Naive thymus-derived CD4-positive, alpha-beta T cell (primary cell): ENCODE data around the gene HELZ. TPM values are rescaled to one million over a fixed set of nuclear protein-coding genes. Genes with fewer than 3 reads are reported as not detected.

Source experiments
- ATAC-seq: fragments of 150-1000 bp; cut with Tn5 transposase; 2 replicates; pipeline ENCODE4 v1.10.0; 2021; ENCODE audit warnings: mild to moderate bottlenecking, moderate library complexity
- CTCF ChIA-PET: fragments of 350-600 bp; sonication (Branson Sonifier 250); formaldehyde crosslinking; loops from one replicate; lab custom pipeline; 2021; ENCODE audit warnings: antibody characterized with exemption; lab: Charles Lee
- POLR2A ChIA-PET: fragments of 350-600 bp; sonication (Branson Sonifier 250); formaldehyde crosslinking; loops from one replicate; lab custom pipeline; 2021; ENCODE audit warnings: antibody characterized with exemption, inconsistent platforms; lab: Charles Lee
- DNase-seq, 9 donors: peaks; one replicate each; pipeline versions ENCODE4 v3.0.0 to v3.0.0-alpha.2; 2020 to 2022; ENCODE audit warnings: mixed read lengths in 1 of 9
- H3K27ac ChIP-seq: one replicate; pipeline ENCODE4 v1.7.0; 2013; ENCODE audit warnings: mild to moderate bottlenecking, low read depth, low read length, moderate library complexity
- H3K27me3 ChIP-seq, 2 donors: one replicate each; pipeline ENCODE4 v1.7.0; 2013; ENCODE audit warnings: low read length in 2 of 2, mild to moderate bottlenecking in 2 of 2, moderate library complexity in 2 of 2; ENCODE audit not compliant: control insufficient read depth in 2 of 2, insufficient read depth in 2 of 2
- H3K36me3 ChIP-seq, 3 experiments: 1 replicate in 2 of 3; 2 replicates in 1 of 3; pipeline ENCODE4 v1.7.0; 2013; ENCODE audit warnings: low read length in 3 of 3, mild to moderate bottlenecking in 3 of 3, moderate library complexity in 1 of 3; ENCODE audit not compliant: insufficient read depth in 3 of 3, control insufficient read depth in 2 of 3
- H3K4me1 ChIP-seq, 2 donors: one replicate each; pipeline ENCODE4 v1.7.0; 2013; ENCODE audit warnings: low read length in 2 of 2, mild to moderate bottlenecking in 2 of 2, moderate library complexity in 1 of 2; ENCODE audit not compliant: control insufficient read depth in 2 of 2, insufficient read depth in 2 of 2
- H3K4me3 ChIP-seq: 2 replicates; pipeline ENCODE4 v1.7.0; 2013; ENCODE audit warnings: mild to moderate bottlenecking, low read length
- H3K9me3 ChIP-seq, 3 experiments: 1 replicate in 2 of 3; 2 replicates in 1 of 3; pipeline ENCODE4 v1.7.0; 2013; ENCODE audit warnings: low read length in 3 of 3; ENCODE audit not compliant: control insufficient read depth in 2 of 3
- H3K27ac Mint-ChIP-seq, 9 donors: one replicate each; pipeline ENCODE4 v1.8.0; 2020 to 2022; ENCODE audit warnings: mixed read lengths in 9 of 9, mild to moderate bottlenecking in 8 of 9, moderate library complexity in 5 of 9, inconsistent platforms in 2 of 9
- H3K27me3 Mint-ChIP-seq, 5 donors: one replicate each; pipeline ENCODE4 v1.8.0; 2021 to 2022; ENCODE audit warnings: mixed read lengths in 5 of 5, mild to moderate bottlenecking in 1 of 5
- H3K36me3 Mint-ChIP-seq, 5 donors: one replicate each; pipeline ENCODE4 v1.8.0; 2020 to 2022; ENCODE audit warnings: mixed read lengths in 5 of 5, mild to moderate bottlenecking in 3 of 5, inconsistent platforms in 1 of 5
- H3K4me1 Mint-ChIP-seq, 7 donors: one replicate each; pipeline ENCODE4 v1.8.0; 2020 to 2022; ENCODE audit warnings: mixed read lengths in 7 of 7, mild to moderate bottlenecking in 3 of 7, inconsistent platforms in 1 of 7
- H3K4me3 Mint-ChIP-seq, 10 donors: one replicate each; pipeline ENCODE4 v1.8.0; 2020 to 2022; ENCODE audit warnings: mild to moderate bottlenecking in 10 of 10, mixed read lengths in 10 of 10, moderate library complexity in 6 of 10, inconsistent platforms in 2 of 10
- H3K9me3 Mint-ChIP-seq, 11 donors: one replicate each; pipeline ENCODE4 v1.8.0; 2020 to 2022; ENCODE audit warnings: mixed read lengths in 11 of 11, mild to moderate bottlenecking in 4 of 11, inconsistent platforms in 1 of 11, moderate library complexity in 1 of 11
- intact Hi-C, 2 donors: fragments of 100-400 bp; cut with micrococcal nuclease; formaldehyde crosslinking; loops; one replicate each; pipeline ENCODE4 v1.15.1; 2023
- polyA plus RNA-seq, 2 donors: library from polyadenylated mRNA; unstranded; fragments of 300-500 nt; fragmentation: Illumina TruSeq; gene quantifications; one replicate each; pipeline ENCODE4 v1.2.3, GENCODE V29; 2021
- total RNA-seq, 6 experiments: library from RNA in 5 of 6; stranded (reverse) in 5 of 6; gene quantifications; 1 replicate in 5 of 6; 2 replicates in 1 of 6; pipeline ENCODE4 v1.2.3 and lab custom pipeline; 2021 to 2026

Gene HELZ
- total and polyA plus RNA-seq, 7 experiments from 2014 or later, result 44.8 to 114 (median 83.2) TPM

DNA sequence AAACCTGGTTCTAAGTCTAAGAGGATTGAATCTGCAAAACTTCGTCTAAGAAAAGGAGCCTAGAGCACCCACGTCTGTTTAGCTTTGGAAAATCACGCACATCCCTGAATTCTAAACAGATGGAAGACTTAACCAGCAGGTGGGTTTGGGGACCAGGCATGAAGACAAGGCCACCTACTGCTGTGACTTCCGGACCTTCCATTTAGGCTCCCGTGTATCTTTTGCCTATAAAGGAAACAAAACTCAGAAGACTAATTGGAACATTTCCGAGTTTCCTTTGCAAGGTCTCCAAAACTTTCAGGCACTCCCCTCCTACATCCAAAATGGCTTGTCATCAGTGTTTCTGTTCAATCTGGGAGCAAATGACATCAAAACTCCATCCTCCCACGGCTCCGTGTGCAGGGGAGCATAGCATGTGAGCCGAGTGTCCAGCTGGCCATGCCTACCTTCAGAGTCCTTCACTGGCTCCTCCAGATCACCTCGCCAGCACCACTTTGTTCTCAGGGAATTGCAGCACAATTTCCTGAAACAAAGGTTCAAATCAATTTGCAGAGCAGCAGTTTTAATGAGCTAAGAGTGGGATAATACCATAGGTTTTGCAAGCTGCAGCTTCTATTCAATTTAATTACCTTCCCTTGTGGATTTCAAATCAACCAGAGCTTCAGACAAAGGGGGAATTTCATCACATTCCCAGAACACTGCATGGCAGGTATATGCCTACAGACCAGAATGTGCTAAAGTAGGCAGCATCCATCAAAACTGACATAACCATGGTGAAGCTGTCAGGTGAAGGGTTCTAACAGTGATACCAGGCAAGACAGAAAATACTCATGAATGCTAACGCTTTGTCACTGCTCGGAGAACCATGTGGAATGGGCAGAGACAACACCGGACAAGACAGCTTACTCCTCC is 177.2 kb downstream of the HELZ start:
- Mint-ChIP-seq H3K9me3 (peaks cover 0 to 9% (median 0%) of the 10 kb centered on the region in 11 donors), H3K4me3 (no peak overlapping the region), H3K27me3 (no peaks in the 10 kb centered on the region), H3K4me1 (peaks cover 0 to 3% (median 0%) of the 10 kb centered on the region in 7 donors), H3K36me3 (peaks cover 0 to 39% (median 24%) of the 10 kb centered on the region in 5 donors), H3K27ac (peak overlapping the region in 1 of 9 donors; percentile 52)
- DNase-seq, result no peak
- Histone ChIP-seq H3K27ac (no peak overlapping the region), H3K9me3 (no peaks in the 10 kb centered on the region), H3K36me3 (no peaks in the 10 kb centered on the region), H3K27me3 (no peaks in the 10 kb centered on the region), H3K4me1 (no peaks in the 10 kb centered on the region), H3K4me3 (no peak overlapping the region)
- intact Hi-C loops, result no loop called here
- POLR2A ChIA-PET, result no interaction called here
- CTCF ChIA-PET, result no interaction called here
- no peak for ATAC-seq

- Mint-ChIP-seq H3K9me3 (peaks cover 0 to 9% (median 0%) of the 10 kb centered on the region in 11 donors), H3K27ac (no peak overlapping the region), H3K27me3 (no peaks in the 10 kb centered on the region), H3K36me3 (peaks cover 0 to 37% (median 24%) of the 10 kb centered on the region in 5 donors), H3K4me3 (no peak overlapping the region), H3K4me1 (peaks cover 0 to 3% (median 0%) of the 10 kb centered on the region in 7 donors)
- ChIA-PET CTCF (no interaction called here), POLR2A (no interaction called here)
- no peak overlapping the region for H3K4me3 ChIP-seq
- H3K4me1 ChIP-seq, result no peaks in the 10 kb centered on the region
- intact Hi-C loops, result no loop called here
- ATAC-seq (no peak), DNase-seq (no peak)
- H3K27me3 ChIP-seq, result no peaks in the 10 kb centered on the region
- no peaks in the 10 kb centered on the region for H3K9me3 ChIP-seq
- H3K27ac ChIP-seq, result no peak overlapping the region
- no peaks in the 10 kb centered on the region for H3K36me3 ChIP-seq
These were observed 178.3 kb downstream of the HELZ start for GRCh38 chr17:67066717-67067116.

DNA sequence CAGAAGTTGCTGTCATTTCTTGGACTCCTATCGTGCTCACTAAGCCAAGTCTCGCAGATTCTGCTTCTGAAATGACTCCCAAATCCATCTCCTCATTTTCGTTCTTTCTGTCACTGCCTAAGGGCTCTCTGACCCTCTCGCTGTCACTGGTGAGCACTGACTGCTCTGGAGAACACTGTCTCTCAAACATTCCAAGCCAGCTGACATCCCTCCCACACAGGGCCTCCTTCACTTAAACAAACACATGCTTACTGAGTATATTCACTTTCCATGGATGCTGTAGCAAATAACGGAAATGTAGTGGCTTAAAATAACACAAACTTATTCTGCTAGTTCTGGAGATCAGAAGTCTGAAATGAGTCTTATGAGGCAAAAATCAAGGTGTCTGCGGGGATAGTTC is 181.9 kb downstream of the HELZ start:
- peaks cover 0 to 31% (median 20%) of the 10 kb centered on the region in 5 donors for H3K36me3 Mint-ChIP-seq
- no peak overlapping the region for H3K27ac Mint-ChIP-seq
- H3K4me1 ChIP-seq, result no peaks in the 10 kb centered on the region
- no peaks in the 10 kb centered on the region for H3K27me3 Mint-ChIP-seq
- H3K27me3 ChIP-seq, result no peaks in the 10 kb centered on the region
- no peak for DNase-seq
- H3K9me3 ChIP-seq, result no peaks in the 10 kb centered on the region
- H3K4me3 ChIP-seq, result no peak overlapping the region
- H3K4me3 Mint-ChIP-seq, result no peak overlapping the region
- no peak for ATAC-seq
- H3K4me1 Mint-ChIP-seq, result peaks cover 0 to 3% (median 0%) of the 10 kb centered on the region in 7 donors
- no peaks in the 10 kb centered on the region for H3K9me3 Mint-ChIP-seq
- CTCF ChIA-PET, result no interaction called here
- POLR2A ChIA-PET, result no interaction called here
- intact Hi-C loops, result no loop called here
- H3K36me3 ChIP-seq, result no peaks in the 10 kb centered on the region
- no peak overlapping the region for H3K27ac ChIP-seq

DNA sequence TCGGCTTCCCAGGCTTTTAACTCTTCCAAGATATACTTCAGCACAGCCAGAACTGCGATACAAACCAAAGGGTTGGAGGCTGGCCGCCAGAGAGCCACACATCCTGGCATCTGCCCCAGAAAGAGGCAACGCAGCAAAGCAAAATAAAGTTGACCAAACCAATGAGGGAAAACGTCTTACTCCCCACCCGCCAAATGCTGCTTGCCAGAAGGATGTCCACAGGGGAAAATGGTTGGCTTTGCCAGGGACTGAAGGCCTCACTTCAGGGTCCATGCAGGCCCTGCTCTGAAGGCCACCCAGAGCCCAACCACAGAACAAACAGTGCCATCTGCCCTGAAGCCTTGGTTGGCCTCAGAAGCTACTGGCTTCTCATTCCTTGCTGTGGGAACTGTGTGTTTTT is 185.6 kb downstream of the HELZ start:
- no peaks in the 10 kb centered on the region for H3K9me3 Mint-ChIP-seq
- ATAC-seq (no peak), DNase-seq (no peak)
- H3K4me3 ChIP-seq, result no peak overlapping the region
- H3K4me1 Mint-ChIP-seq, result peaks cover 0 to 3% (median 0%) of the 10 kb centered on the region in 7 donors
- CTCF ChIA-PET, result no interaction called here
- H3K4me3 Mint-ChIP-seq, result no peak overlapping the region
- H3K27me3 ChIP-seq, result no peaks in the 10 kb centered on the region
- no peaks in the 10 kb centered on the region for H3K4me1 ChIP-seq
- no peak overlapping the region for H3K27ac ChIP-seq
- peaks cover 0 to 28% (median 19%) of the 10 kb centered on the region in 5 donors for H3K36me3 Mint-ChIP-seq
- no peaks in the 10 kb centered on the region for H3K36me3 ChIP-seq
- no peaks in the 10 kb centered on the region for H3K9me3 ChIP-seq
- no peaks in the 10 kb centered on the region for H3K27me3 Mint-ChIP-seq
- H3K27ac Mint-ChIP-seq, result no peak overlapping the region
- intact Hi-C loops, result no loop called here
- POLR2A ChIA-PET, result no interaction called here

GRCh38 chr17:67058036-67058435 is 187.0 kb downstream of the HELZ start:
- H3K4me3 Mint-ChIP-seq, result no peak overlapping the region
- Histone ChIP-seq H3K9me3 (no peaks in the 10 kb centered on the region), H3K36me3 (no peaks in the 10 kb centered on the region), H3K4me3 (no peak overlapping the region), H3K4me1 (no peaks in the 10 kb centered on the region), H3K27ac (no peak overlapping the region), H3K27me3 (no peaks in the 10 kb centered on the region)
- CTCF ChIA-PET, result no interaction called here
- no peaks in the 10 kb centered on the region for H3K9me3 Mint-ChIP-seq
- peaks cover 0 to 2% (median 0%) of the 10 kb centered on the region in 7 donors for H3K4me1 Mint-ChIP-seq
- no peaks in the 10 kb centered on the region for H3K27me3 Mint-ChIP-seq
- DNase-seq (no peak), ATAC-seq (no peak)
- H3K27ac Mint-ChIP-seq, result no peak overlapping the region
- peaks cover 0 to 24% (median 11%) of the 10 kb centered on the region in 5 donors for H3K36me3 Mint-ChIP-seq
- intact Hi-C loops, result no loop called here
- POLR2A ChIA-PET, result no interaction called here

DNA sequence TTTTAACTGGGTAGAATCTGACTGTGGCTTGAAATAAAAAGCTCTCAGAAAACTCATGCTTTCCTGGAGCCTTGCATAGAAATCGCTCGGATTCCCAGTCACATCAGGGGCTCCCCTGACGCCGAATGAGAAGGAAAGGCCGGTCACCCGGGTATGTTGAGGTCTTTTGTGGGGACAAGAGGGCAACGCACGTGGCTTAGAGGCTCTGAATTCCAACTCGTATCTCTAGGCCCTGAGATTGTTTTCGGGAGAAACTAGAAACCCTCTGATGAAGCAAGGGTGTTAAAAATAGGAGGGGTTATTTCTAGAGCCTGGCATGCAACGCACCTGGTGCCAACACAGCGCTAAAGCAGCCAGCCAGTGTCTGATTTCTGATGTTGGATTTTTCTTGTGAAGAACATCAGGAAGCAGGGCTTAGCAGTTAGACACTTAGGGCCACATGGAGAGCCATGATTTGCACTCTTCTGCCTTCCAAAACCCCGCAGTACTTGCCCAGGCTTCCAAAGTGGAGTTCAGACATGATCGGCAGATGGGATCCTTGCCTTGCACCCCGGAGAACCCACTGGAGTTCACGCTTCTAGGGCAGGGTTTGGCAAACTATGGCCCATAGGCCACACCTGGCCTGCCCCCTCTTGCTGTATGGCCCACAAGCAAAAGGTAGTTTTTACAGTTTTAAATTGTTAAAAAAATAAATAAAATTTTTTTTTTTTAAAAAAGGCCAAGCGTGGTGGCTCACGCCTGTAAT is 188.1 kb downstream of the HELZ start:
- CTCF ChIA-PET, result no interaction called here
- intact Hi-C loops, result no loop called here
- H3K27ac Mint-ChIP-seq, result no peak overlapping the region

More for the DNA sequence above, 188.1 kb downstream of the HELZ start:
- H3K4me3 Mint-ChIP-seq, result no peak overlapping the region
- Histone ChIP-seq H3K4me1 (no peaks in the 10 kb centered on the region), H3K36me3 (no peaks in the 10 kb centered on the region), H3K27ac (no peak overlapping the region), H3K4me3 (no peak overlapping the region), H3K9me3 (no peaks in the 10 kb centered on the region), H3K27me3 (no peaks in the 10 kb centered on the region)
- DNase-seq (no peak), ATAC-seq (no peak)
- H3K4me1 Mint-ChIP-seq, result no peaks in the 10 kb centered on the region
- peaks cover 0 to 20% (median 10%) of the 10 kb centered on the region in 5 donors for H3K36me3 Mint-ChIP-seq
- POLR2A ChIA-PET, result no interaction called here
- no peaks in the 10 kb centered on the region for H3K9me3 Mint-ChIP-seq
- no peaks in the 10 kb centered on the region for H3K27me3 Mint-ChIP-seq
